ENCODE data around the gene CCRL2. TPM values are rescaled to one million over a fixed set of nuclear protein-coding genes. Genes with fewer than 3 reads are reported as not detected.

The CCRL2 gene
- total RNA-seq, 1 donor from 2014 or later = 11.5 TPM

GRCh38 chr3:46455231-46456115, 48.4 kb downstream of the CCRL2 start:
- no peak for DNase-seq (ENCODE audit: extremely low read depth, low read depth, low spot score)

- DNase-seq (ENCODE audit: extremely low read depth, low read depth, low spot score) = no peak
These were observed 49.1 kb downstream of the CCRL2 start for GRCh38 chr3:46456118-46456517.

Other genes starting within 250 kb of the CCRL2 start
- not detected in 2 replicates for gene CCR1, start 198.9 kb upstream of the CCRL2 start, total RNA-seq
- not detected in 2 replicates for gene CCR3, start 164.8 kb upstream of the CCRL2 start, total RNA-seq
- gene CCR2, start 53.1 kb upstream of the CCRL2 start, total RNA-seq = not detected in 2 replicates
- gene CCR5, start 36.3 kb upstream of the CCRL2 start, total RNA-seq = not detected in 2 replicates
- not detected in 2 replicates for gene LTF, start 57.6 kb downstream of the CCRL2 start, total RNA-seq
- not detected in 2 replicates for gene RTP3, start 90.7 kb downstream of the CCRL2 start, total RNA-seq
- gene LRRC2, start 159.0 kb downstream of the CCRL2 start, total RNA-seq = 0.41 TPM in 1 of 2 replicates, not detected in the other
- gene FAM240A, start 205.3 kb downstream of the CCRL2 start, total RNA-seq = not detected in 2 replicates

Measured in glomerular endothelial cell (primary cell).